Measurements from ENCODE around the gene FOXP1.

DNA sequence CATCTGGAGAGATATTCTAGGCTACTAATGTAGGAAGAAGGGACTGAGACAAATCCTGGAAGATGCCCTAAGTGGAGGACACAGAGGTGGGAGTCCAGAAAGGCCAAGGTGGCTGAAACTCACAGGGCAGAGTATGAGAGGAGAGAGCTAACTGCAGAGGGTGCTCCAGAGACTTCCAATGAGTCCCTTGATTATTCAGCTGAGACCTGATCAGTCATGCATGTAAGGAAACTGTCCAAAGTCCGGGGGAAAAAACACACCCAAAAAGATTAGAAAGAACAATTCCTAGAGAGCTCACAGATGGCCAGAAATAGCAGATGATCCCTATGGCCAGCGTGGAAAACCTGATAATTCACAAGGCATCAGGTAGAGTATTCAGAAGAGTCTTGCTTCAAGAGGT is 18.7 kb upstream of the FOXP1 start:
- TF ChIP-seq TAF1 (IDR thresholded peaks at IDR 0.05; ENCODE audit: borderline replicate concordance, low read depth, low read length) (no peak), POLR2A (IDR thresholded peaks at IDR 0.05; ENCODE audit: low read depth, low read length) (no peak)

Measured in GM12892 (cell line).